GM21619 (cell line): ENCODE data around the gene KIAA2012.
"Not testable (repeated sequence)": the region's sequence is repeated elsewhere in the genome, so short reads cannot be mapped to it uniquely, and the experiment has no call there.

ENCODE experiments used
- ATAC-seq: cut with Tn5 transposase; IDR thresholded peaks from one replicate; pipeline ENCODE4 v1.9.1; 2021; ENCODE audit not compliant: unreplicated experiment

KIAA2012 gene

GRCh38 chr2:202114795-202115194, 41.7 kb downstream of the KIAA2012 start:
- no peak for ATAC-seq

GRCh38 chr2:202115479-202115971, 42.5 kb downstream of the KIAA2012 start:
- no peak for ATAC-seq

GRCh38 chr2:202116691-202117090, 43.6 kb downstream of the KIAA2012 start:
- ATAC-seq, result no peak

GRCh38 chr2:202118168-202118567, 45.1 kb downstream of the KIAA2012 start:
- no peak for ATAC-seq

- ATAC-seq, result no peak
Measured at GRCh38 chr2:202120828-202121227, 47.8 kb downstream of the KIAA2012 start.

- no peak for ATAC-seq
Measured at GRCh38 chr2:202121532-202122162, 48.6 kb downstream of the KIAA2012 start.

- ATAC-seq, result no peak
Measured at GRCh38 chr2:202122163-202122540, 49.1 kb downstream of the KIAA2012 start.

GRCh38 chr2:202122980-202123720, 50.1 kb downstream of the KIAA2012 start:
- no peak for ATAC-seq

- ATAC-seq, result no peak
Measured at GRCh38 chr2:202124286-202124685, 51.2 kb downstream of the KIAA2012 start.

GRCh38 chr2:202127687-202128331, 54.8 kb downstream of the KIAA2012 start:
- no peak for ATAC-seq

GRCh38 chr2:202129841-202130240, 56.8 kb downstream of the KIAA2012 start:
- ATAC-seq, result no peak

GRCh38 chr2:202133200-202133908, 60.3 kb downstream of the KIAA2012 start:
- no peak for ATAC-seq

GRCh38 chr2:202133909-202134265, 60.8 kb downstream of the KIAA2012 start:
- ATAC-seq, result no peak

GRCh38 chr2:202135091-202135874, 62.2 kb downstream of the KIAA2012 start:
- ATAC-seq, result no peak

GRCh38 chr2:202136039-202136438, 63.0 kb downstream of the KIAA2012 start:
- ATAC-seq, result not testable (repeated sequence)

GRCh38 chr2:202136526-202136925, 63.5 kb downstream of the KIAA2012 start:
- ATAC-seq, result no peak

GRCh38 chr2:202140522-202141252, 67.6 kb downstream of the KIAA2012 start:
- no peak for ATAC-seq

- no peak for ATAC-seq
Measured at GRCh38 chr2:202141329-202141947, 68.4 kb downstream of the KIAA2012 start.

GRCh38 chr2:202142540-202142939, 69.5 kb downstream of the KIAA2012 start:
- ATAC-seq, result no peak

GRCh38 chr2:202147775-202148174, 74.7 kb downstream of the KIAA2012 start:
- no peak for ATAC-seq
